H1 (cell line): ENCODE results near the gene MRS2. TPM values are rescaled to one million over a fixed set of nuclear protein-coding genes. Genes with fewer than 3 reads are reported as not detected.

ENCODE experiments used
- BACH1 ChIP-seq: IDR thresholded peaks from 2 replicates; pipeline ENCODE4 v1.6.1; 2012; ENCODE audit warnings: low read length, improper control_type of control experiment
- CHD7 ChIP-seq: fragments of 300-600 bp; sonication (generic); IDR thresholded peaks from 2 replicates; pipeline ENCODE4 v1.7.1; 2012; ENCODE audit warnings: low read length, moderate library complexity, mild to moderate bottlenecking, inconsistent platforms; ENCODE audit not compliant: insufficient replicate concordance
- FOSL1 ChIP-seq: IDR thresholded peaks from 2 replicates; pipeline ENCODE4 v1.6.1; 2011; ENCODE audit warnings: mild to moderate bottlenecking, low read depth, low read length, moderate library complexity; ENCODE audit not compliant: insufficient read depth
- GTF2F1 ChIP-seq: IDR thresholded peaks from 2 replicates; pipeline ENCODE4 v1.6.1; 2012; ENCODE audit warnings: low read depth, low read length, improper control_type of control experiment, borderline replicate concordance
- MAX ChIP-seq: IDR thresholded peaks from 2 replicates; pipeline ENCODE4 v1.6.1; 2012; ENCODE audit warnings: inconsistent platforms
- NRF1 ChIP-seq: IDR thresholded peaks from 2 replicates; pipeline ENCODE4 v1.6.1; 2011; ENCODE audit warnings: mild to moderate bottlenecking, low read depth, low read length, improper control_type of control experiment
- RAD21 ChIP-seq, 2 experiments: IDR thresholded peaks in 1 of 2; conservative IDR thresholded peaks in 1 of 2; 2 replicates each; pipeline ENCODE4 v1.6.1; 2011; ENCODE audit warnings: low read depth in 2 of 2, low read length in 2 of 2, improper control_type of control experiment in 1 of 2, inconsistent platforms in 1 of 2, mild to moderate bottlenecking in 1 of 2, moderate library complexity in 1 of 2
- RFX5 ChIP-seq: IDR thresholded peaks from 2 replicates; pipeline ENCODE4 v1.6.1; 2011; ENCODE audit warnings: low read depth, low read length, improper control_type of control experiment, borderline replicate concordance
- SIX5 ChIP-seq: IDR thresholded peaks from 2 replicates; pipeline ENCODE4 v1.6.1; 2011; ENCODE audit warnings: mild to moderate bottlenecking, low read depth, low read length
- YY1 ChIP-seq: IDR thresholded peaks from 2 replicates; pipeline ENCODE4 v1.6.1; 2011; ENCODE audit warnings: low read depth, mild to moderate bottlenecking, low read length
- polyA plus RNA-seq, 7 experiments: library from polyadenylated mRNA; depleted of rRNA in 3 of 7; stranded (reverse) in 5 of 7; unstranded in 2 of 7; fragments of >200 nt in 5 of 7; fragments of 200-250 nt in 2 of 7; gene quantifications; 1 replicate in 5 of 7; 2 replicates in 1 of 7; 4 replicates in 1 of 7; pipeline versions ENCODE4 v1.2.1 to v1.2.3, GENCODE V29; 2011 to 2013; ENCODE audit warnings: missing spikeins in 2 of 7, mixed read lengths in 2 of 7
- total RNA-seq: library from RNA; stranded (reverse); fragmentation: NEBNext Ultra II Directional; extraction: Animal tissue kit (Norgen Biotek cat#: 25700); gene quantifications from 2 replicates; pipeline ENCODE4 v1.2.1, GENCODE V29; 2021

MRS2 gene
- total and polyA plus RNA-seq, 2 of the 8 experiments (the other 6 are each of a cell fraction or from before 2014, with no cell fraction given) = 51.2 to 67.5 TPM

GRCh38 chr6:24381476-24382219 is 21.1 kb upstream of the MRS2 start (continued):
- TF ChIP-seq CHD7 = no peak
- TF ChIP-seq MAX = no peak
- TF ChIP-seq GTF2F1 = no peak
- no peak for TF ChIP-seq FOSL1
- TF ChIP-seq RFX5 = no peak
- TF ChIP-seq RAD21 (IDR thresholded peaks at IDR 0.05 in 1 of 2, conservative IDR thresholded peaks at IDR 0.05 in 1 of 2; ENCODE audit: low read depth in 2 of 2, low read length in 2 of 2) = no peak
- TF ChIP-seq BACH1 = no peak
- no peak for TF ChIP-seq SIX5
- no peak for TF ChIP-seq NRF1
- no peak for TF ChIP-seq YY1
